ENCODE data around the gene THBS1.

The THBS1 gene

DNA sequence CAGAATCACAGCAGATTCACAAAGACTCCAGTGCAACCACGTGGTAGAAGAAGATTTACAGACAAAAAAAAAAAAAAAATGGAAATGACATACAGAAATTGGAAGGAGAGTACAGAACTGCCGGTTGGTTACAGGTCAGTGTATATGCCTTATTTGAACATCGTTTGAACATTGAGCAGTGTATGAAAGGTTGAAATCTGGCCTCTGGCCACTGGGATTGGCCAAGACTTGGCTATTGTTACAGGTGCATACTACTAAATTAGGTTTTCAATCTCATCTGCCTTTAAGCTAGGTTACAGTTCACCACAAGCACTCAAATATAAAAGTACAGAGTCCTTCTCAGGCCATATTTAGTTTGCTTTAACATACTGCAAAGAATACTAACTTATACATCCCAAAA is 59.8 kb downstream of the THBS1 start:
- DNase-seq, result no peak

DNA sequence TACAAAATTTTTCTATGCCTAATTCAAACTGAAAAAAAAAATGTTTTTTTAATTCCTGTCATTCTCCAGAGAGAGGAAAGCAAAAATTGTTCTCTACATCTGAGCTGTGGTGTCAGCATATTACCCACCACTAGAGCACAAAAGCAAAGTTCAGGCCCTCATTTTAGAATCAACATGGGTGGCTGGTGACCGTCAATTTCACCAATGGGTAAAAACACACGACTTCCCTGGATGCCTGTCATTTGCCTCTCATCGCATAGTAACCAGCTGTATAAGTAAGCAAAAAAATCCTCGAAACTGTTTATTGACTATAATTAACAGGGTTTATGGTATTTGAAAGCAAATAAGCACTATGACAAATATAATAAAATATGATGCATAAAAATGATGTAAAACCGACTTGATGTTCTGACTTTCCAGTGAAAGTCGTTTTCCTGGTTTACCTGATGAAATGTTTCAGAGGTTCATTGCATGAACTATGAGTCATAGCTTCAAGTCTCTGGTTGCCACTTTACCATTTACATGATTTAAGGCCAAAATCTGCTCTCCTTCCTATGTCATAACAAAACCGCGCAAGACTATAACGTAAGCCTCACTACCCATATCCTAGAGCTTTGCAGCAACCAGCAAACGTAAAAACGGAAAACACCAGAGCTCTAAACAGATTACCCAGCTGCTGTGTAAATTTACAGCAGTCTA is 60.5 kb downstream of the THBS1 start:
- peak; percentile 68 for DNase-seq

DNA sequence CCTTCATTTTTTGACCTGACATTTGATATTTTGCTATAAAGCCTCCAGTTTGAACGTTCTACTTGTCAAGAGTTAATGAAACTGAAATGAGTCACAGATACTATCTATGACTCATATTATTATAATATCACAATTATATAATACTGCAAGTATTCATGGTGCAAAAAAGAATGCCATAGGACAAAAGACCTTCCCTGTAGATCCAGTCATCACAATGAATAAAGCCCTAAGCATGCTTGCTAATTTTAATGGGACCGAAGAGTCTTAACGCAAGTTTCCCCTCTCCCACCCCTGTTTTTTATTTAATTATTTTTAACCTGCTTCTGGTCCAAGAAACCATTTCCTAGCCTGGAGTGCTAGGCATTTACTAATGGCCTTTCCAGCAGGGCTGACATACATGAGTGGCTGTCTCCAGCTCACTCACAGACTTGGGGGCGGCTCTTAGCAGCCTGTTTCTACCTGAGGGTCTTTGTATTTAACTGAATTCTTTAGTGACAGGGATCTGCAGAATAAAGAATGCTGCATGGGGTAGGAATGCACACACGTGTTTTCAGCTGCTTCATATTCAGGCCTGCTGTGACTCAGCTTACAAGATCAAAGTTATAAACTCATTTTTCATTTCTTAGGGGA is 61.2 kb downstream of the THBS1 start:
- DNase-seq, result no peak

DNA sequence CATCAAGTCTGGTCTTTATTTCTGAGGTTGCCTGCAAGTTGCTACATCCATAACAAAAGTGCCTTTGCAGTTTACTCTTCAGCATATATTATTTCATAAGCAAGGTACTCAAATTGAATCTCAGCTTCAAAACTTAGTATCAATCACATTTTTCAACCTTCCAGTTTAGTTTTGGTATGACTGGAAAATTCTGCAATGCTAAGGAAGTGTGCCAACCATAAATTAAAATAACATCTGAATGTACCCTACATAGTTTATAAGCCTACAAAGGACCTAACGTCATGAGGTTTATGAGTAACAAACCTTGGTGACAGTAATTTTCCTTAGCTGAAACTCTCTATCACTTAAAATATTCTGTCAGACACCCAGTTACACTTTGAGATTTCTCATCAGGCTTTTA is 62.8 kb downstream of the THBS1 start:
- no peak for DNase-seq

DNA sequence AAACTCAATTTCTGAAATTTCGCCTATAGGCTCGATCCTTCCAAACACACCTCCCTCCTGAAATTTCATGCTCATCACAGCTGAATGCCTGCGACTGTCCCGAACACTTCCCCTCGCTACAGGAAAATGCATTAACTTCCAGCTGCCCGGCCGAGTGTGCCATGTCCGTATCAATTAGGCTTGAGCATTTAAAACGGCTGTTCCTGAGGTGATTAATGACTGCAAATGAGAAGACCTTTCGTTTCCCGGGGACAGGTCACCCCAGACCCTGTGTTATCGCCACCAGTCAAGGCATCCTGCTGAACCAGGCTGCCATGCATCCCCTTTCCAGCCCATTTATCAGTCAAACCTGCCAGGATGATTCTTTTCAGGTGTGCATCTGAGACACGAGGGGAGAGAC is 63.3 kb downstream of the THBS1 start:
- no peak for DNase-seq

DNA sequence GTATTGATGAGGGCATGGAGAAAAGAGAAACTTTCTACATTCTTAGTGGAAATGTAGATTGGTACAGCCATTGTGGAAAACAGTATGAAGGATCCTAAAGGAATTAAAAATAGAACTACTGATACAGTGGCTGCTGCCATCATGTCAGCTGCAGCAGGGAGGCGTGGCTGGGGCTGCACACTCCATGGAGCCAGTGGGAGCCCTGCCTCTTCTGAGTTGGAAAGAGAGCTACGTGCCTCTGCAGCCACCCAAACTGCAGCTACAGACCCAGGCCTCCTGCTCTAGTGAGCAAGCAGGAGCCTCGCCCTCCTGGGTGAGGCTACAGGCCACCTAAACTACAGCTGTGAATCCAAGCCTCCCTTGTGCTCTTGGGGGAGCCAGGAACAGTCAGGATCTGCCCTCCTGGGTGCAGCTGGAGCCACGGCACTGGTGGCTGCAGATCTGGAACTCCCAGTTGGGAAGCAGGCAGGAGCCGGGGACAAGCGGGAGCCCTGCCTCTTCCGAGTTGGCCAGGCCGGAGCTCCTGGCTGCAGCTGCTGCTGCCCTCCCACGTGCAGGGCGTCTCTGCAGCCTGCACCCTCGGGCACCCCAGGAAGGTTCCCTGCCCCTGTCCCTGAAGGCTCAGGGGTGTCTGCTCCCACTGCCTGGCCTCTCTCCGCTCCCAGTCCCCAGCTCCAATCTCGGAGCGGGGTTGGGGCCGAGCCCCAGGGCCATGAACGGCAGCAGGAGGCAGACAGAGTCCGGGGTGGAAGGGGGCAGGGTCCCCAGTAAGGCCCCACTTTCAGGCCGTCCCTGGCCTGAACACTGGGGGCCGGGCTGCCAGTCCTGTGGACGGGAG is 64.5 kb downstream of the THBS1 start:
- DNase-seq, result no peak

DNA sequence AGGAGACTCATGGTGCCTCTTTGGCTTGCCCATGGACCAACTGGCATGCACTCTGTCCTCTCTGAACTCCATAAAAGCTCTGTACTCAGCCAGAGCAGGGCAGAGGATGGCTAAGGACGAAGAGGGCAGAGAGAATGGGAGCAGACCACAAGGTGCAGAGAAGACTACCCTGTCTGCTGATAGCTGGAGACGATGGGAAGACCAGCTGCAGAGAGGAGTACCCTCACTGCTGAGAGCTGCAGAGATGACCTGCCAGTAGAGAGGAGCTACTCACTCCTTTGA is 65.0 kb downstream of the THBS1 start:
- no peak for DNase-seq

DNA sequence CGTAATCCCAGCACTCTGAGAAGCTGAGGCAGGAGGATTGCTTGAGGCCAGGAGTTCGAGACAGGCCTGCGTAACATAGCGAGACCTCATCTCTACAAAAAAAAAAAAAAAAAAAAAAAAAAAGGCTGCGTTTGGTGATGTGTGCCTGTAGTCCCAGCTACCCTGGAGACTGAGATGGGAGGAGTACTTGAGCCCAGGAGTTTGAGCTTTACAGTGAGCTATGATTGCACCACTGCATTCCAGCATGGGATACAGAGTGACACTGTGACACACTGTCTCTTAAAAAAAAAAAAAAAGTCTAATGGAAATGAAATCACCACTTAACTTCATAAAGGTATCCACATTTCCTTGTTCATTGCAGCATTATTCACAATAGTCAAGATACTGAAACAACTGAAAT is 65.5 kb downstream of the THBS1 start:
- DNase-seq, result no peak

Measured in central memory CD4-positive, alpha-beta T cell (primary cell).